HUES64 (cell line): ENCODE data around the gene TBL1XR1.

Experiments used
- H3K27ac ChIP-seq: 2 replicates; pipeline ENCODE4 v1.7.0; 2013; ENCODE audit warnings: low read depth, low read length, inconsistent platforms
- H3K27me3 ChIP-seq: 2 replicates; pipeline ENCODE4 v1.6.1; 2013; ENCODE audit warnings: mild to moderate bottlenecking, low read length; ENCODE audit not compliant: insufficient read depth
- H3K36me3 ChIP-seq: 2 replicates; pipeline ENCODE4 v1.6.1; 2013; ENCODE audit warnings: mild to moderate bottlenecking, low read length; ENCODE audit not compliant: insufficient read depth
- H3K4me1 ChIP-seq: 2 replicates; pipeline ENCODE4 v1.6.1; 2013; ENCODE audit warnings: mild to moderate bottlenecking, low read length, moderate library complexity; ENCODE audit not compliant: insufficient read depth
- H3K4me3 ChIP-seq: 2 replicates; pipeline ENCODE4 v1.5.1; 2013; ENCODE audit warnings: mild to moderate bottlenecking, low read length, moderate library complexity
- H3K9ac ChIP-seq: 2 replicates; pipeline ENCODE4 v1.6.1; 2013; ENCODE audit warnings: mild to moderate bottlenecking, low read depth, low read length
- H3K9me3 ChIP-seq: 2 replicates; pipeline ENCODE4 v1.6.1; 2013; ENCODE audit warnings: low read depth, low read length; ENCODE audit not compliant: insufficient read depth
- WGBS: fragments of 150-250, 120-280 bp; methylation state at CpG from one replicate; pipeline ENCODE4 v1.1.7; 2013; ENCODE audit warnings: missing lambda C conversion rate; 5-methylcytosine and 5-hydroxymethylcytosine counted together

The TBL1XR1 gene

DNA sequence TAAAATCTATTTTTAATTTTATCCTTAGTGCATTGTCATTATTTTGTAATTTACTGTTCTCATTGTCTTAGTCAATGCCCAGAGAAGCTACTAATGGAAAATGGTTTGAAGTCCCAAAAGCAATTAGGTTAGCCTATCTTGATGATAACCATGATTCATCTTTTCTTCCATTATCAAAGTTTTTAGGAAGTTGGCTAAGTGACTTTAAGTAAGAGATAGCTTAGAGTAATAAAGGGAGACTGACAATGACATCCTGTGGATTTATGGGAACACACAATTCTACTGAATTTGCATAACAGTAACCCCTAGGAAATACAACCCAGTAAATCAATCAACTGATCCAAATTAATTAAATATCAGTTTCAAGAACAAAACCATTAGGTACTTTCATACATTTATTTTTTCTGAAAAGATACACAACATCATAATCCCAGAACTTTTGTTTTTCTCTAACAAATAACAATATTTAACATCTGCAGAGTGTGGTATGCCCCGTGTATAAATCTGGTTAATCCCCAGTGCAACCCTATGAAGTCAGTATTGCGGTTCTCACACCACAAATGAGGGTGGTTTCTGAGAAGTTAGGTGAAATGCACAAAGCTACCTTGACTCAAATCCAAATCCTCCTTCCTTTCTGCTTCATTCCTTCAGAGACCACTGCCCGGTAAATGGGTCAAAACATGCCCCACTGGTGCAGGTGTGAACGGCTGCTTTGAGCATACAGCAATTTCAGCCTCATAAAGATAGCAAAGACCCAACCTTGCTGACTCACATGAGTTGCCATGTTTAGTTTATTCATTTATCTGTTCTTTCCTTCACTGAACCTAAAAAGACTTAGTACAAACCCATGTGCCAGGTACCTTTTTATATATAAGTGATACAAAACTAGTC is 202.1 kb downstream of the TBL1XR1 start:
- Histone ChIP-seq H3K36me3 (no peaks in the 10 kb centered on the region), H3K27me3 (no peaks in the 10 kb centered on the region), H3K27ac (no peak overlapping the region), H3K4me3 (no peak overlapping the region), H3K9ac (no peak overlapping the region), H3K9me3 (peaks cover 5% of the 10 kb centered on the region; the same call in 1 of the 2 replicates), H3K4me1 (peaks cover 16% of the 10 kb centered on the region)
- WGBS = 97% methylated on average over 4 of the region's 4 CpGs

DNA sequence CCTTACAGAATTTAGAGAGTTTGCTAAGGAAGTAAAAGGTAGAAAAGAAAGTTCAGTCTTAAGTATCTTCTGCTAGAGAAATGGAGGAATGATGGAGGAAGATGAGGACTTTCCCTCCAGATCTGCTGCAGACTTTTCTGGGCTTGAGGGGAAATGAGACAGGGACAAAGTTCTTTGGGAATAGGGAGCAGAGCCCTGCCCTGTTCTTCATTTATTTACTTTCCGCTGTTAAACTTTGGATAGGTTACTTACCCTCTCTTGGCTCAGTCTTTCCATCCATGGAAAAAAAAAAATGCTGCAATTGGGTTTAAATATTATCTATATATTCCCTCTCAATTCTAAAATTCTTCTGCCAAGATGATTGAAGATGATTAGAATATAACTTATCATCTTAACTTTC is 202.9 kb downstream of the TBL1XR1 start:
- no CpG with 5 or more reads among the region's 1 CpG for WGBS
- Histone ChIP-seq H3K4me3 (no peak overlapping the region), H3K4me1 (peaks cover 16% of the 10 kb centered on the region), H3K9me3 (peaks cover 5% of the 10 kb centered on the region; the same call in 1 of the 2 replicates), H3K36me3 (no peaks in the 10 kb centered on the region), H3K27ac (no peak overlapping the region), H3K9ac (no peak overlapping the region), H3K27me3 (no peaks in the 10 kb centered on the region)

GRCh38 chr3:176992978-176993377 is 204.3 kb downstream of the TBL1XR1 start:
- H3K36me3 ChIP-seq = no peaks in the 10 kb centered on the region
- no peak overlapping the region for H3K4me3 ChIP-seq
- peaks cover 5% of the 10 kb centered on the region; the same call in 1 of the 2 replicates for H3K9me3 ChIP-seq
- H3K9ac ChIP-seq = no peak overlapping the region
- no peak overlapping the region for H3K27ac ChIP-seq
- no peaks in the 10 kb centered on the region for H3K27me3 ChIP-seq
- 93% methylated on average over 3 of the region's 3 CpGs for WGBS
- peaks cover 16% of the 10 kb centered on the region for H3K4me1 ChIP-seq

GRCh38 chr3:176992565-176992964 is 204.7 kb downstream of the TBL1XR1 start:
- H3K4me3 ChIP-seq = no peak overlapping the region
- no peaks in the 10 kb centered on the region for H3K27me3 ChIP-seq
- peaks cover 16% of the 10 kb centered on the region for H3K4me1 ChIP-seq
- peaks cover 5% of the 10 kb centered on the region; the same call in 1 of the 2 replicates for H3K9me3 ChIP-seq
- no peaks in the 10 kb centered on the region for H3K36me3 ChIP-seq
- H3K27ac ChIP-seq = no peak overlapping the region
- 97% methylated on average over 11 of the region's 11 CpGs for WGBS
- no peak overlapping the region for H3K9ac ChIP-seq

- 86% methylated on average over 3 of the region's 3 CpGs for WGBS
- no peak overlapping the region for H3K4me3 ChIP-seq
Observed at GRCh38 chr3:176988795-176989194, 208.5 kb downstream of the TBL1XR1 start.

DNA sequence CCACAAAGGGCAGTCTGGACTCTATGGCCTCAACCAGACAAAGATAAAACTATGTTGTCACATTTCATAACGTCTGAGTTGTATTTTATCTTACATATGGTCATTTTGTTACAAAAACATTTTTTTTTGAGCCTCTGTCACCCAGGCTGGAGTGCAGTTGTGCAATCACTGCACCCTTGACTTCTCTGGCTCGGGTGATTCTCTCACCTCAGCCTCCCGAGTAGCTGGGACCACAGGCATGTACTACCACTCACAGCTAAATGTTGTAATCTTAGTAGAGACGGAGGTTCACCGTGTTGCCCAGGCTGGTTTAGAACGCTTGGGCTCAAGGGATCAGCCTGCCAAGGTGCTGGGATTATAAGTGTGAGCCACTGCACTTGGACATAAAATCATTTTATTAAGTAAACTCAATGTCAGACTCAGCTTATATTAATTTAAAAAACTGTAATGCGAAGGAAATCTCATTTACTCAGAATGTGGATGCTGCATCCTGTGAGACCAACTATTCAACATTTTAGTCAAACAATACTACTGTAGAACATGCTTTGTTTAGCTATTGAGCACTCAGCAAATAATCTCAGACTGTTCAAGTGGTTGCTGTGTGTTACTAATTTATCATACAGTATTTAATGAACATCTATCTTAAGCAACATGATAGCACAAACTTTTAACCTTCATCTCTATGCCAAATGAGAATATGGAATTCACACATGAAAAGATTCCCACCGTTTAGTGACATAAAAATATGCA is 209.2 kb downstream of the TBL1XR1 start:
- no peak overlapping the region for H3K9ac ChIP-seq
- H3K27me3 ChIP-seq = no peaks in the 10 kb centered on the region
- H3K4me1 ChIP-seq = no peaks in the 10 kb centered on the region
- H3K36me3 ChIP-seq = no peaks in the 10 kb centered on the region
- 91% methylated on average over 8 of the region's 8 CpGs for WGBS
- peaks cover 5% of the 10 kb centered on the region; the same call in 1 of the 2 replicates for H3K9me3 ChIP-seq
- H3K4me3 ChIP-seq = no peak overlapping the region
- H3K27ac ChIP-seq = no peak overlapping the region

More at GRCh38 chr3:176988795-176989194, 208.5 kb downstream of the TBL1XR1 start:
- Histone ChIP-seq H3K9me3 (peaks cover 5% of the 10 kb centered on the region; the same call in 1 of the 2 replicates), H3K27ac (no peak overlapping the region), H3K27me3 (no peaks in the 10 kb centered on the region), H3K36me3 (no peaks in the 10 kb centered on the region), H3K9ac (no peak overlapping the region), H3K4me1 (no peaks in the 10 kb centered on the region)

- 87% methylated on average over 3 of the region's 3 CpGs for WGBS
- no peaks in the 10 kb centered on the region for H3K27me3 ChIP-seq
- H3K4me1 ChIP-seq = no peaks in the 10 kb centered on the region
- H3K9ac ChIP-seq = no peak overlapping the region
- no peak overlapping the region for H3K27ac ChIP-seq
- H3K4me3 ChIP-seq = no peak overlapping the region
- H3K9me3 ChIP-seq = no peaks in the 10 kb centered on the region
- H3K36me3 ChIP-seq = no peaks in the 10 kb centered on the region
Observed at GRCh38 chr3:176978441-176978840, 218.8 kb downstream of the TBL1XR1 start.

DNA sequence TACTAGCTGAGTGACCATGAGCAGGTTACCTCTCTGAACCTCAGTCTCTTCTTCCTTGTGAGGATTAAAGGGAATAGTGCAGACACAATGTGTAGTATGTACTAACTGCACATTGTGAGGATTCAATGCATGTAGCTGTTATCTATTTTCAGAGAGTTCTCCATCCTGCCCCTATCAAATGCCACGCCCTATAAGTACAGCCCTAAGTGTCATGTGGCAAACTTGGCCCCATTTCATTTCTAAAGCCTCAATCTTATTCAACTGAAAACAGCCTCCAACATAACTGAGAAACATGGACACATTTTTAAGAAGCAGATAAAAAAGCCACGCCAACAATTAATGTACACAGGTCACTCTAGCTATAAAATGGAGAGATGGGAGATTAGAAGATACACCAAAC is 220.0 kb downstream of the TBL1XR1 start:
- no peaks in the 10 kb centered on the region for H3K9me3 ChIP-seq

DNA sequence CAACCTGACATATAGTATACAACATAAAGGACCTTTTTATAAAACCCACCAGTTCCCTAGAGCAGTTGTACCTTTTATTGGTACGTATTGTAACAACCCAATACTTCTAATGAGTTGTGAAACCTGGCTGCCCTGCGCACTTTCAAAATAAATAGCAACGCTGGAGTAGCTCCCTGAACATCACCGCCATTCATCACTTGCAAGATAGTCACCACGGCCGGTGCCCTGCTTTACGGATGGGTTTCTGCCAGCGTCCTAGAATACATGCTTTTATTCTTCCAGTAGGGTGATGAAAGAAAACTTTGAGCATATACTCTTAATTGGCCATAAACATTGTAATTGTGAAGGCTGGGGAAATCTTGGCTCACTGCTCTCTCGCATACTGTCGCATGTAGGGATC is 220.7 kb downstream of the TBL1XR1 start:
- Histone ChIP-seq H3K9ac (no peak overlapping the region), H3K27ac (no peak overlapping the region), H3K36me3 (no peaks in the 10 kb centered on the region), H3K4me1 (no peaks in the 10 kb centered on the region), H3K4me3 (no peak overlapping the region), H3K27me3 (no peaks in the 10 kb centered on the region), H3K9me3 (no peaks in the 10 kb centered on the region)
- WGBS = 99% methylated on average over 10 of the region's 10 CpGs

More for the DNA sequence above, 220.0 kb downstream of the TBL1XR1 start:
- H3K36me3 ChIP-seq = no peaks in the 10 kb centered on the region
- WGBS = 97% methylated on average over 2 of the region's 2 CpGs
- no peaks in the 10 kb centered on the region for H3K27me3 ChIP-seq
- no peak overlapping the region for H3K27ac ChIP-seq
- H3K4me3 ChIP-seq = no peak overlapping the region
- H3K4me1 ChIP-seq = no peaks in the 10 kb centered on the region
- no peak overlapping the region for H3K9ac ChIP-seq

GRCh38 chr3:176974279-176974678 is 223.0 kb downstream of the TBL1XR1 start:
- H3K36me3 ChIP-seq = no peaks in the 10 kb centered on the region
- H3K9ac ChIP-seq = no peak overlapping the region
- 93% methylated on average over 2 of the region's 4 CpGs for WGBS
- H3K4me3 ChIP-seq = no peak overlapping the region
- H3K4me1 ChIP-seq = no peaks in the 10 kb centered on the region
- no peak overlapping the region for H3K27ac ChIP-seq
- no peaks in the 10 kb centered on the region for H3K9me3 ChIP-seq
- no peaks in the 10 kb centered on the region for H3K27me3 ChIP-seq

GRCh38 chr3:176971613-176972174 is 225.6 kb downstream of the TBL1XR1 start:
- no peaks in the 10 kb centered on the region for H3K9me3 ChIP-seq
- H3K9ac ChIP-seq = no peak overlapping the region
- H3K4me1 ChIP-seq = no peaks in the 10 kb centered on the region
- H3K27me3 ChIP-seq = no peaks in the 10 kb centered on the region
- no peaks in the 10 kb centered on the region for H3K36me3 ChIP-seq
- no peak overlapping the region for H3K27ac ChIP-seq
- no peak overlapping the region for H3K4me3 ChIP-seq
- WGBS = 98% methylated on average over 5 of the region's 5 CpGs
